Adipocyte (in vitro differentiated cells): Measurements from ENCODE around the gene TMEM204.

ENCODE experiments used
- DNase-seq: peaks from one replicate; pipeline ENCODE4 v3.0.0-alpha.2; 2015; ENCODE audit warnings: low read depth
- H3K27me3 ChIP-seq: replicated peaks from 2 replicates; pipeline ENCODE4 v1.7.0; 2013; ENCODE audit warnings: mild to moderate bottlenecking, low read length, moderate library complexity; ENCODE audit not compliant: control insufficient read depth, insufficient read depth
- H3K36me3 ChIP-seq: 2 replicates; pipeline ENCODE4 v1.7.0; 2013; ENCODE audit warnings: low read length, mild to moderate bottlenecking, moderate library complexity; ENCODE audit not compliant: control insufficient read depth, insufficient read depth, severe bottlenecking
- H3K4me1 ChIP-seq: 2 replicates; pipeline ENCODE4 v1.7.0; 2013; ENCODE audit warnings: mild to moderate bottlenecking, low read length, moderate library complexity; ENCODE audit not compliant: control insufficient read depth, insufficient read depth
- H3K4me3 ChIP-seq: 2 replicates; pipeline ENCODE4 v1.7.0; 2013; ENCODE audit warnings: mild to moderate bottlenecking, low read length, moderate library complexity
- H3K9ac ChIP-seq: 2 replicates; pipeline ENCODE4 v1.7.0; 2013; ENCODE audit warnings: mild to moderate bottlenecking, low read length, moderate library complexity
- H3K9me3 ChIP-seq: 2 replicates; pipeline ENCODE4 v1.7.0; 2013; ENCODE audit warnings: mild to moderate bottlenecking, low read length, moderate library complexity; ENCODE audit not compliant: control insufficient read depth

The TMEM204 gene

DNA sequence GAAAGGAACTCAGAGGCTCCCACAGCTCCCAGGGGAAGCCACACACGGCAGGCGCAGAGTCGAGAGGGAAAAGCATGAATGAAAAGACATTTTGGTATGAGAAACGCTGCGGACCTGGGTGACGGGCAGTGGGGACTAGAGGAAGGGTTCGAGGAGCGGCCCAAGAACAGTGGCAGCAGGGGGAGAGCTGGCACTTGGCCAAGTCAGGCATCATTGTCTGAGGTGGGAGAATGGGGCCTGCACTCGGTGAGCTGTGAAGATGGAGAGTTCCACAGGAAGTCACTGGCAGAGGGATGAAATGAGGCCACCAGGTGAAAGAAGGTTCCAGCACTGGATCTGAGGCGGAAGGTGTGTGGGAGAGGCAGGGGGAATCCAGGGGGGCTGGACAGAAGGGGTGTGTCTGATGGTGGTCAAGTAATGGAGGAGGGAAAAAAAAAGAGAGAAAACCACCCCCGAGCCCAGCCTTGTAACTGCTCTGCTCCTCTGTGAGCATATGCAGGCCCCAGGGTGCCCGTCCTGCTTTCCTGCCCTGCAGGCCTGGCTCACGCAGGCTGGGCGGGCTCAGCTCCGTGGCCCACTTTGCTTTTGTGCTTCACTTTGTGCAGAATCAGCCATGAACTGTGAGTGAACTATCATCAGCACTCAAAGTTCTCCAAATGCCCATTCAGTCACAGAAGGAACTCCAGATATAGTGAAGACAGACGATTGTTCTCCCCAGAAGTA, 31.8 kb downstream of the TMEM204 start:
- no peaks in the 10 kb centered on the region for H3K27me3 ChIP-seq
- DNase-seq, result no peak
- no peak overlapping the region for H3K4me3 ChIP-seq
- no peak overlapping the region for H3K9ac ChIP-seq
- H3K4me1 ChIP-seq, result no peaks in the 10 kb centered on the region
- peaks cover 20% of the 10 kb centered on the region for H3K36me3 ChIP-seq
- H3K9me3 ChIP-seq, result no peaks in the 10 kb centered on the region

DNA sequence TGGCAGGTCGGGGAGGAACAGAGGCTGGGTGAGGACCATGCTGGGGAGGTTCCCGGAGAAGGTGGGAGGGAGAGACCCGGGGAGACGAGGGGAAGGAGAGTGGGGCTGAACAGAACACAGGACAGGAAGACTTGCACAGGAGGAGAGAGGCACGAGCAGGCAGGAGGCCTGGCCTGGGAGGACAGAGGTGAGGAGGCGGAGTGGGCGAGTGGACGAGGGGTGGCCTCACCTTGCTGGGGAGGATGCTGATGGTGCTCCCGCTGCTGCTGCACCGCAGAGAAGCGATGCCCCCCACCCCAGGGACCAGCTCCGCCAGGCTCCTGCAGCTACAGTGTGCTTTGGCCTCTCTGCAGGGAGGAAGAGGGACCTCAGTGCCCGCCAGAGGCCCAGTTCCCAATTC, 34.5 kb downstream of the TMEM204 start:
- Histone ChIP-seq H3K4me3 (no peak overlapping the region), H3K9me3 (no peaks in the 10 kb centered on the region), H3K9ac (no peak overlapping the region), H3K4me1 (no peaks in the 10 kb centered on the region), H3K27me3 (no peaks in the 10 kb centered on the region), H3K36me3 (no peaks in the 10 kb centered on the region)
- no peak for DNase-seq

DNA sequence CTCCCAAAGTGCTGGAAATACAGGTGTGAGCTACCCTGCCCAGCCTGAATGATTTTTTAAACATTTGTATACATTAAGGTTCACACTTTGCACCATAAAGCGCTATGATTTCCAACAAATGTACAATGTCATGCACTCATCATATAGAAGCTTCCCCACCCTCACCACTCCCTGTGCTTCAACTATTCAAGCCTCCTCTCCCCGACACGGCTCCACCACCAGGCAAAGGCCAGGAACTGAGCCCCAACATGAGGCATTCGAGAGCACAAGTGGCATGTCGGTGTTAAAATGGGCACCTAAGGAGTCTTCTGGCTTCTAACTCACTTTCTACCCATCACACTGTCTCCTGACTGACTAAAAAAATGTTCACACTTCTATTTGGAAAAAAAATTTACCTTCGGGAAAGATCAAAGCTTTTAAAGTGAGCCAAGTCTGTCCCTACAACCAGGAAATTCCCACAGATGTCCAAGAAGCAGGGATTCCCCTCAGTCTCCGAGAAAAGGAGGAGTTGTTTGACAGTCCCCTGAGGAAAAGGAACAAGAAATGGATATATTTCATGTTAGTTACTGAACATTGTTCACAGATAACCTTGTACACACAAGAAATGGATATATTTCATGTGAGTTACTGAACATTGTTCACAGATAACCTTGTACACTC, 37.7 kb downstream of the TMEM204 start:
- Histone ChIP-seq H3K9ac (no peak overlapping the region), H3K4me3 (no peak overlapping the region), H3K27me3 (no peaks in the 10 kb centered on the region), H3K9me3 (no peaks in the 10 kb centered on the region), H3K4me1 (no peaks in the 10 kb centered on the region), H3K36me3 (no peaks in the 10 kb centered on the region)
- DNase-seq, result no peak

GRCh38 chr16:1572673-1573072, 39.2 kb downstream of the TMEM204 start:
- no peak overlapping the region for H3K4me3 ChIP-seq

DNA sequence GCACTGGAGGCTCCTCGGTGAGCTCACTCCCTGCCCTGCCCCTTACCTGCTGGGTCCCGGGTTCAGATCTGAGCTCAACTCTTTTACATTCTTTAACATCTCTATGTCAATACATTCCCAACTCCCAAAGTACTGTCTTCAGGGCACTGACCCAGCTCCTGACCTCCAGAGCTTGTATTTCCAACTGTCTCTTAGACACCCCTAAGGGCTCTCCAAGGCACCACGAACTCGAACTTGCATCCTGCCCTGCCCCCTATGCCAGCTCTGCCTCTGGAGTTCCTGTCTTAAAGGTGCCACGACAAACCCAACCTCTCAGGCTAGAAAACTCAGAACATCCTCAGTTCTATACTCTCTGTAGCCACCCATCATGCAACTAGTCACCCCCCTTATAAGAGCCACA, 39.8 kb downstream of the TMEM204 start:
- Histone ChIP-seq H3K4me3 (no peak overlapping the region), H3K27me3 (no peaks in the 10 kb centered on the region), H3K36me3 (peaks cover 4% of the 10 kb centered on the region), H3K4me1 (no peaks in the 10 kb centered on the region), H3K9me3 (no peaks in the 10 kb centered on the region), H3K9ac (no peak overlapping the region)
- no peak for DNase-seq

More at GRCh38 chr16:1572673-1573072, 39.2 kb downstream of the TMEM204 start:
- DNase-seq, result no peak
- H3K4me1 ChIP-seq, result no peaks in the 10 kb centered on the region
- H3K9me3 ChIP-seq, result no peaks in the 10 kb centered on the region
- H3K9ac ChIP-seq, result no peak overlapping the region
- H3K36me3 ChIP-seq, result peaks cover 4% of the 10 kb centered on the region
- H3K27me3 ChIP-seq, result no peaks in the 10 kb centered on the region

DNA sequence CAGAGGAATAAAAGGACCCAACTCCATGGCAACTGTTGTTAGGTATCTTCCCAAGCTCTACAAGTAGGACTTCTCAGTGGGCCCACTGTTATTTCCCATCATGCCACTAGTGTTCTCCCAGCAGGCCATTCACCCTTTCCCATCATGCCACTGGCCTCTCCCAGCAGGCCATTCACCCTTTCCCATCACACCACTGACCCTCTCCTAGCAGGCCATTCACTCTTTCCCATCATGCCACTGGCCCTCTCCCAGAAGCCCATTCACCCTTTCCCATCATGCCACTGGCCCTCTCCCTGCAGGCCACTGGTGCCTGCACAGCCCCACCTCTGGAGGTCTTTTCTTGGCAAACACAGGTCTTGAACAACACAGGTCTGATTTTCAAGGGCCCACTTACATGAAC, 42.1 kb downstream of the TMEM204 start:
- no peaks in the 10 kb centered on the region for H3K9me3 ChIP-seq
- H3K9ac ChIP-seq, result no peak overlapping the region
- no peak for DNase-seq
- H3K4me3 ChIP-seq, result no peak overlapping the region
- H3K27me3 ChIP-seq, result no peaks in the 10 kb centered on the region
- H3K36me3 ChIP-seq, result peaks cover 19% of the 10 kb centered on the region
- no peaks in the 10 kb centered on the region for H3K4me1 ChIP-seq

GRCh38 chr16:1579214-1579613, 45.7 kb downstream of the TMEM204 start:
- Histone ChIP-seq H3K4me3 (no peak overlapping the region), H3K4me1 (no peaks in the 10 kb centered on the region), H3K27me3 (no peaks in the 10 kb centered on the region), H3K36me3 (peaks cover 39% of the 10 kb centered on the region), H3K9me3 (no peaks in the 10 kb centered on the region), H3K9ac (no peak overlapping the region)
- DNase-seq, result no peak

DNA sequence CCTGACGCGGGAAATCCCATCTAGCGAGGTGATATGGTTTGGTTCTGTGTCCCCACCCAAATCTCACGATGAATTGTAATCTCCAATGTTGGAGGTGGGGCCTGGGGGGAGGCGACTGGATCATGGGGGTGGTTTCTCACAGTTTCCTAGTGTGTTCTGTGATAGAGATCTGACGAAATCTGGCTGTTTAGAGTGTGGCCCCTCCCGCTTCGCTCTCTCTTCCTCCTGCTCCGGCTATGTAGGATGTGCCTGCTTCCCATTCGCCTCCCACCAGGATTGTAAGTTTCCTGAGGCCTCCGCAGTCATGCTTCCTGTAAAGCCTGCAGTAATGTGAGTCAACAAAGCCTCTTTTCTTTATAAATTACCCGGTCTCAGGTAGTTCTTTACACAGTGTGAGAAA, 46.8 kb downstream of the TMEM204 start:
- DNase-seq, result no peak
- Histone ChIP-seq H3K36me3 (peaks cover 48% of the 10 kb centered on the region), H3K27me3 (no peaks in the 10 kb centered on the region), H3K9ac (no peak overlapping the region), H3K4me3 (no peak overlapping the region), H3K4me1 (no peaks in the 10 kb centered on the region), H3K9me3 (no peaks in the 10 kb centered on the region)

DNA sequence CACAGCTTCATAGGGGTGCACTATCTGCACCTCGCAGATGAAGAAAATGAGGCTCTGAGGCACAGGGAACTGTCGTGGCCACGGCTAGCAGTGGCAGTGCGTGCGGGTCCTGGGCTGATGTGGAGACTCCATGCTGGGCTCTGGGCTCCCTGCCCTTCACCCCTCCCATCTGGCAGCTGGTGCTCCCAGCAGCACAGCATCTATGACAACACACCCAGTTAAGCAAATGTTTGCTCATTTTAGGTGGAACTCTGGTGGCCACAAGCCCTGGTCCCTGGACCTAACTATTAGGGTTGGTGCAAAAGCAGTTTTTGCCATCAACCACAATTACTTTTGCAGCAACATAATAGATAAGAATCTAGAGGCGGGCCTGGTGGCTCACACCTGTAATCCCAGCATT, 47.5 kb downstream of the TMEM204 start:
- Histone ChIP-seq H3K36me3 (peaks cover 52% of the 10 kb centered on the region), H3K4me1 (no peaks in the 10 kb centered on the region), H3K27me3 (no peaks in the 10 kb centered on the region), H3K9ac (no peak overlapping the region), H3K9me3 (no peaks in the 10 kb centered on the region), H3K4me3 (no peak overlapping the region)
- no peak for DNase-seq

GRCh38 chr16:1581804-1582203, 48.3 kb downstream of the TMEM204 start:
- Histone ChIP-seq H3K4me1 (no peaks in the 10 kb centered on the region), H3K27me3 (no peaks in the 10 kb centered on the region), H3K4me3 (no peak overlapping the region), H3K9me3 (no peaks in the 10 kb centered on the region), H3K36me3 (peaks cover 58% of the 10 kb centered on the region), H3K9ac (no peak overlapping the region)
- no peak for DNase-seq

DNA sequence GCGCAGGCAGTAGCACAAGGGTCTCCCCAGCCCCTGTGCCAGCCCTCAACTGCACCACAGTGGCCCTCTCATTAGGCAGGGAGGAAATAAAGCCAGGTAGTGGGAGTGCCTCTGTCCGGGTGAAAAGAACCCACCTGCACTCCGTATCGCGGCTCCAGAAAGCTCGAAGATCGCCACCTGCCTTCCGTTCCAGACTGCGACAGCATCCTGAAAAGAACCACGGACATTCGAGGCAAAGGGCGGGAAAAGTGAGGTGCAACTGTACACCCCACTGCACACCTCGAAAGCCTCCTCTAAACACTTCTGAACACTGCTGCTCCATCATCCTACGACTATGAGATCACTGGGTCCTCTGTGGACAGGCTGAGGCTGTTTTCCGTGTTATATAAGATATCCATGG, 49.7 kb downstream of the TMEM204 start:
- no peaks in the 10 kb centered on the region for H3K9me3 ChIP-seq
- DNase-seq, result no peak
- H3K36me3 ChIP-seq, result peaks cover 65% of the 10 kb centered on the region
- H3K4me3 ChIP-seq, result no peak overlapping the region
- H3K27me3 ChIP-seq, result no peaks in the 10 kb centered on the region
- H3K4me1 ChIP-seq, result no peaks in the 10 kb centered on the region
- no peak overlapping the region for H3K9ac ChIP-seq
